NCI-H82 treated with DMSO at 0.1 percent for 48 hours (cell line): ENCODE results near the gene SC5D.

ENCODE experiments used
- DNase-seq: peaks from one replicate; lab custom pipeline; 2025; ENCODE audit not compliant: unreplicated experiment; lab: John Stamatoyannopoulos, UW

SC5D gene

DNA sequence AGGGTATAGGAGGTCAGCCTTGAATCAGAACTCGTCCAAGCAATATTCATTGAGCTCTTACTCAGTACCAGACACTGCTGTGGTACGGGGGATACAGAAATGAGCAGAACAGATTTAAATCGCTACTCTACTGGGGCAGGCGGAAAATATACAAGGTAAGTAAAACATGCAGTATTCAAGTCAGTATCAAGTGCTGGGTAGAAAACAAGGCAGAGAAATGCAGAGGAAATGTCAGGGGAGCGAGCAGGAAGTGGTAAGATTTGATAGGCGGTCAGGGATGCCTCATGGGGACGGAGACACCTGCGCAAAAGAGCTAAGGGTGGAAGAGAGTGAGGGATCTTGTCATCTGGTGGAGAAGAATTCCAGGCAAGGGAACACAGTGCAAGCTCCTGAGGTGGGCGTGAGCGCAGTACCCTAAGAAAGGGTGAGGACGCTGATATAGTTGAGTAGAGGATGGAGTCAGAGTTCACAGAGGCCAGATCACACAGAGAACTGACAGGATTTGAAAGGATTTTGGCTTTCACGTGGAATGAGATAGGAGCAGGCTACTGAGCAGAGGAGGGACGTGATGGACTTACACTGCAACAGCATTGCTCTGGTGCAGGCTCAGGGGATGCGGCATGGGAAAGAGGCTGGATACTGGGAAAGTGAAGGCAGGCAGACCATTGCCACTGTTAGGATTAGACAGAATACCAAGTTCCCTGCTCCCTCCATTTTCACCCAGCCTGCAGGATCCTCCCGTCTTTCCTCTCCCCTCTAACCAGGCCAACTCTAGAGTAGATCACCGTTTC is 35.8 kb downstream of the SC5D start:
- DNase-seq: no peak

DNA sequence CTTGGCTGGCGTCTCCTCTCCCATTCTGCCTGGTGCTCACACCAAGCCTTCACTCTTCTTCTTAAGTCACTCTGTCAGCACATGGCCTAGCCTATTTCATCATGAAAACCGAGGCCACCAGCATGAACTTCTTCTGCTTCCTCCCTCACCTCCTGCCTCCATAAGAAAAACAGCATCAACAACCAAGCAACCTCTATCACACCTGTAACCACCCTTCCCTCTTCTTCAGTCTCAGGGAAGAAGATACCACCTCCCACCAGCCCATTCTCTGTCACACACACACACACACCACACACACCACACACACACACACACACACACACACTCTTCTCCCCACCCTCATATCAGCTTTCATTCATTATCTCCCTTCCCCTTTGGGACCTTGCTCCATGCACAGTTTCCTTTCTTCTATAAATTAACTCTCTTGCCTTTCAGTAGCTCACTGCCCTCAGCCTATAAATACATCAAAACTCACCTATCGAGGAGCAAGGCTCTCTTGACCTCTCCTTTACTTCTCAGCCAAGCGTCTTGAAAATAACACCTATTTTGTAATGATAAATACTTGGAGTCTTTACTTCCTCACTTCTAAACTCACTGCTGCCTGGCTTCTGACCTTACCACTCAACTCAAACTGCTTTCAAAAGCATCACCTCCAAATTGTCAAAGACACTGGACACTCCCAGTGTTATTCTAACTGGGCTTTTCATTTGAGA is 36.6 kb downstream of the SC5D start:
- no peak for DNase-seq

DNA sequence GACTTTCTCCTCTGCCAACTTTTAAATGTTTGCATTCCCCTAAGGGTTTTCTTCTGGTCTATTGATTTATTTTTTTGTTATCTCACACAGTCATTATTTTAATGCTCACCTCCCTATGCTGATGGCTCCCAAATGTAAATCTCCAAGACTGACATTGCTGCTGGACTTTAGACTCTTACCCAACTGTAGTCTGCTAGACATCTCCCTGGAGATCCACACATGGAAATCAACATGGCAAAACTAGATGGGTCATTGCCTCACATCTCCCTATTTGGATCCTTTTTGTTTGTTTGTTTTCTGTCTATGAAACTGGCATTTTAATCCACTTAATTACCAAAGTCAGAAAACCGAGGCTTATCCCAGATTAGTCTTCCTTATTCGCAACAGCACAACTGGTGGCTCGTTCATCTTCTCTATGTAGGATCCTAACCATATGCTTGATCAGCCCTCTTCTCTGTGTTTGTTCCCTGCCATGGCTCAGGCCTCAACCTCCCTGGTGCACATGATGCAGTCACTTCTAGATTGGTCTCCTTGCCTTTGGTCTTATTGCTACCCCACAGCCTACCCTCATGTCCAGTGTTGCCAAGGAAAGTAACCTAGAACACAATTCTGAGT is 37.3 kb downstream of the SC5D start:
- DNase-seq: peak; percentile 74

DNA sequence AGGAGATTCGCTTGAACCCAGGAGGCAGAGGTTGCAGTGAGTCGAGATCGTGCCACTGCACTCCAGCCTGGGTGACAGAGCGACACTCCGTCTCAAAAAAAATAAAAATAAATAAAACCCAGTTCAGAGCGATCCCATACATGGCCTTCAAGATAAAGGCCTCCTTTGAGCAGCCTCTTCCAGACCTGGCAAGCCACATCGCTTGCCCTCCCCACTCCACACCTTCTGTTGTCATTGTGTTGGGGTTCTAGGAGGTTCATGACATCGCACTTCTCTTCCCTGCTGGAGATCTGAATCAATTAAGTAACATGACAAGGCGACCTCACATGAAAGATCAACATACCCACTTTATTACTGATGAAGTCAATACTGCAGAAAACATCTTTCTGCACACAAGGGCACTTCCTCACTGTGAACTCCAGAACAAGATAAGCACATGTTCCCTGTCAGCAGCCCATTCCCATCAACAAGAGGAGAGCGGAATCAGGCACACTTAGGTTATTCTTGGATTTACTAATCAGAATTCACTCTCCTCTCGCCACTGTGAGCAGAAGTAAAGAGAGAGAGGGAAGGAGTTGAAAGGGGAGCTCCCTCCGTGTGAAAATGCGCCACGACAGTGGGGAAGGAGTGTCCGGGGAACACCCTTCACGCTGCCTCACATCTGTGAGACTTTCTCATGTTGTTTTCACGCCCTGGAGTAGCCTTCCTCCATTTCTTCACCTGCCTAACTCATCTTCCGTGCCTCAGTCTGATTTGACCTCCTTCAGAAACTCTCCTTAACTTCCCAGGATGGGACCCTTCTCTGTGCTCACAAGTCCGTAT is 38.3 kb downstream of the SC5D start:
- DNase-seq: no peak

DNA sequence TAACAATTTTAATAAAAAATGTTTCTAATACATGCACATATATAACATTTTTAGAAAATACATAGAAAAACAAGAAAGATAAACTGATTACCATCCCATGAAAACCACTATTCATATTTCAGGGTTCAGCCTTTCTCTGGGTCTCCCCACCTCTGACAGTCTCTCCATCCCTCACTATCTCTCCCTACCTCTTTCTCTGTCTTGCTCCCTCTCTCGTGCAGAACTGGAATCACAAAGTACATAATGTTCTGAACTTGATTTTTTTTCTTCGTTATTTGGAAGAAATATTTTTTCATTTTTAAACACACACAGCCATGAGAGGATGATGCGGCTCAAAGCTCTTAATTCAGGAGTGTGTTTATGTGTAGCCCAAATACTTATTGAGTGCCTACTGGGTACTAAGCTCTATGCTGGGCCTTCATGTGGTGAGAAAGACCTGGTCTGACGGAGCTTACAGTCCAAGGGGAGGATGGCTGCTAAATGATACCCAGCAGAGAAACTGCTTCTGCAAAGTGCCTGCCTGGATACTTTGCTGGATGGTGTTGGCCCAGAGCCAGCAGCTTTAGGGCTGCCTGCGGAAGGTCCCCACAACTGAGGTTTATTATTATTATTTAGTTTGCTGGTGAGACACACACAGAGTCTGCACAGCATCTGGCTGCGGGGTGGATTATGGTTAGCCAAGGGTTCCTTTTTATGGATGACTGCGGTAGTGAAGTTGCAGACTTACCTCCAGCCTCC is 42.6 kb downstream of the SC5D start:
- no peak for DNase-seq

DNA sequence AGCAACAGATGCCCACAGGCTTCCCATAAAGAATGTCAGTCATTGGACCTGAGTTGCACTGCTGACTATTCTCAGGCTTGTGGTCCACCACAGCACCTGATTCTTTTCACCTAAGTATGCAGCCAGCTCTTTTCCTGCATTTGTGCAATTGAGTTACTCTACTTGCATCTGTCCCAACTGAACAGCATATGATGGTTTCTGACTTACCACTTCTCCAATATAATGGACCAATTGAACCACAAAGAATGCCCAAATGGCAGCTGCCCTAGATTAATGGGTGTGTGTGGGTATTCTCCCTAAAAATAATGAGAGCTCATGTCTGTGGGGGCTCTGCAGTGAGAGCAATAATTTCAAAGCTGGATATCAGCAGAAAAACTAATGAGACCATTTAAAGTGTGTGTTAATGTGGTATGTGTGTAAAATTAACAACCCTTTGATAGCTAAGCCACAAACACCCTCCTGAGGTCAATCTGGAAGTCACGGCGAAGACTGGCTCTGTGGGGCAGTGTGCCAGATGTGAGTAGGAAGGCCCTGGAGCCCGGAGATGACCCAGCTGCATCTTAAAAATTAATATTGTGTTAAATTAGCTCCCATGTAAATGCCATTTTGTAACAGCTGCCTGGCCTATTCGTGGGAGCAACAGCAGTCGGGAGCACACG is 43.8 kb downstream of the SC5D start:
- no peak for DNase-seq

DNA sequence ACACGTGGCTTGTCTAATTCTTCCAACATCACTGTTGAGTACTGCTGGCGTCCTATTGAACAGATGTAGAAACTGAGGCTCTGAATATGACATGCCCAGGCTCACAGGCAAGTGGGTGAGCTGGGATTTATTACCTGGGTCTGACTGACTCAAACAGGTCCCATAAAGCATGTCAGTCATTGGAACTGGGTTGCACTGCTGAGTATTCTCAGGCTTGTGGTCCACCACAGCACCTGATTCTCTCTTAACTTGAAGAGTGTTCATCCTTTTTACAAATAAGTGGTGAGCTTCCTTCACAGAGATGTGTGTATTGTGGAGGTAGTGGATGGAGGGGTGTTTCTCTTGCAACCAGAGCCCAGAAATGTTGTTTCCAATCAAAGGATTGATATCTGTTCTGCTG is 44.5 kb downstream of the SC5D start:
- no peak for DNase-seq

DNA sequence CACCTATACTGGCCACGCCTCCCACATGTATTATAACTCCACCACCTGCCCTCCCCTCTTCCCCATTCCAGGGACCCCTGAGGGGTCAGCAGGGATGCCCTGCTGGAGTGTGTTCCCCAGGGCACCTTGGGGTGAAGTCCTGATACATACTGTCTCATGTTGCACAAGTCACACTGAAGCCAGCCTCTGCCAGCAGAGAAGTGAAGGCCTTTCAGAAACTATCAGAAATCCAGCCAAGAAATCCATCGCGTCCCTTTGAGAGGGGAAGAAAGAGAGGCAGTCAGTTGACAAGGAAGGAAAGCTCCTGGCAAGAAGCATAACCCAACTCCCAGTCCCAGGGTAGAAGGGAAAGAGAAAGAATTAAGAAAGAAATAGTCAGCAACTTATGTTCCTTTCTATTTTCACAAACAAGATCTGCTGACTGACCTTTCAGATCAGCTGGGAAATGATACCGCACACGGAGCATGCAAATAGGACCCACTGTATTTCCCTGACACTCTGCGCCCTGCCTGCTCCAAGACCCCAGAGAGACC is 45.2 kb downstream of the SC5D start:
- DNase-seq: no peak

DNA sequence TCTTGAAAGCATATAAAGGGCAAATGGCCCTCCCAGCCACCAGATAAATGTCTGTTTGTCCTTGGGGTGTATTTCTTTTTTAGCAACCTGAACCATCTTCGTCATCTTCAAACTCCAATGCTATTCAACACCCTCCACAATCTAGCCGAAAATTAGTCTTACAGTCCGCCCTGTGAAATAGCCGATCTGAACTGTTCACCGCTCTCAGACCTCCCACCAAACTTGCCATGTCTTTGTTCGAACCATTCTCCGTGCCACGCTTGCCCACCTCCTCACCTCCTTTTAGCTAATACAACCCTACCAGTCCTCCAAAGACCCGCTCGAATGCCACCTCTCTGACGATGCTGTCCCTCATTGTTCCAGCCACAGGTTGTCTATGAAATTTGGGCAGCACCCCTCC is 46.0 kb downstream of the SC5D start:
- no peak for DNase-seq

DNA sequence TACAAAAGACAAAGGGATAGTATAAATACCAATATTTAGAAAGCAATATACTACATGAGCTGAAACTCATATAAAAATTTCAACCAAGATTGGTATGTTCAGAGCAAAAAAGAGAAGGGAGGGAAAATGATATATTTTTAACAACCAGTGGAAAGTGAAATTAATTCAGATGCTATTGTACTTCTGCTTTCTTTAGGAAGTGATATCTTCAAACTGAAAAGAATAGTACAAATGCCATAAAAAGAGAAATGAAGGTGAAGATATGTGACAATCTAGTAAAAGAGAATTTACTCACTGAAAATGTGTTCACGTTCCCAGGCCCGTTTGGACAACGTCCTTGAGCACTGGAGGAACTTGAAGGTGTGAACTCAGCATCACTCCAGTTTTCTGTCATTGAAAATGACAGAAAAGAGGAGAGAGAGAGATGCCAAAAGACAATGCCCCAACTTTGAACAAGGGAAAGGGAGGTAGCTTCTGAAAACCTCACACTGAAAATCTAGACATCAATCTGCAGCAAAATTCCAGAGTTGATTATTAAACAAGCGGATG is 47.5 kb downstream of the SC5D start:
- DNase-seq: no peak

DNA sequence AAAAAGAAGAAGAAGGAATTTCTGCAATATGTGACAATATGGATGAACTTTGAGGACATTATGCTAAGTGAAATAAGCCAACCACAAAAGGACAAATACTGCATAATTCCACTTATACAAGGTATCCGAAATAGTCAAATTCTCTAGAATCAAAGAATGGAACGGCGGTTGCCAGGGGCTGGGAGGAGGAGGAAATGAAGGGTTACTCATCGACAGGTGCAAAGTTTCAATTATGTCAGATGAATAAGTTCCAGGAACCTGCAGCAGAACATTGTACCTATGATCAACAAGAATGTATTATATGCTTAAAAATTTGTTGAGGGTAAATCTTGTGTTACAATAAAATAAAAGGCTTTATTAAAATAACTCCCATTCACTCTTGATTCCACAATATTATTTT is 49.0 kb downstream of the SC5D start:
- DNase-seq: no peak

DNA sequence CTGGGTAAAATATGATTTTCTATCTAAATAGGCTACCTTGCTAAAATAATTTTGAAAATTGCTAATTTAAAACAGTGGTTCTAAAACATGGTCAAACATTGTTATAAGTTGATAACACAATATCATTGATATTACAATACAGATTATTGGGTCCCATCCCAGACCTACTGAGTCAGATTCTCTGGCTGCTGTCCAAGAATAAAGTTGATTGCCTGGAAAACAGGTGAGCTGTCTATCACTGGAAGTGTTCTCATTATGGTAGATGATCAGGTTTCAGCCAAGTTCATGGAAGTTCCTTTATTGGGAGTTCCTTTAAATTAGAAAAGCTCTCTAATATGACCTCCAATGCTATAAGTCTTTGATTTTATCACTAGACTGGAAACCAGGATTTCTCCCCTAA is 52.3 kb downstream of the SC5D start:
- DNase-seq: no peak

DNA sequence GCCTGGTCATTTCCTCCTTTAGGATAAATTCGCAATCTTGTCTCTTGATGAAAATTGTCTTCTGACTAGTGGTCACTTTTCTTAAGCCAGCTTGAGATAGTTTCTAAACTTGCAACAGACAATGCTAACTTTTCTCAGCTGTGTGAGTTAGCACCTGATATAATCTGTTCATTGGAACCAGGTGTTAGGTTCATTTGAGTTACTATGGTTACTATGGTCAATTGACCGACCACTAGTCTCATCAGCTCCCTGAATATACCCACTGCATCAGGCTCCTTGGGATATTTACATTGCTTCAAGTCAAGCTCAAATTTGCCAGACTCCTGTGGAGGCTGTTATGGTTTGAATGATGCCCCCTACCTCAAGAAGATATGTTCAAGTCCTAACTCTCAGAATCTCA is 54.5 kb downstream of the SC5D start:
- no peak for DNase-seq

DNA sequence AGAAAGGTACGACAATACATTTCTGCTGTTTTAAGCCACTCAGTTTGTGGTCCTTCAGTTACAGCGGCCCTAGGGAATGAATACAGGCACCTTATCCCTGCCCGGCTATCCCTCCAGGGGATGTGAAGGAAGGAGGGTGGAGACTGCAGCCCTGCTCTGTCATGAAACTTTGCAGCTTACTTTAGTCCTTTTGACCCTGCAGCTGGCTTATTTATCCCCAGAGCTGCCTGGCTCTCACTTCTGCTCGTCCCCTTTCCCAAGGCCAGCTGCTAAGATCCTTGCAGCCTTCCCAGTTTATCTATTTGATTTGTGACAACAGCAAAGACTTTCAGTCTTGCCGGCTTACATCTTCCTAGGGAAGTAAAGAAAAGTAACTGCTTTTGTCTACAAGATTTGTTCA is 55.2 kb downstream of the SC5D start:
- no peak for DNase-seq

DNA sequence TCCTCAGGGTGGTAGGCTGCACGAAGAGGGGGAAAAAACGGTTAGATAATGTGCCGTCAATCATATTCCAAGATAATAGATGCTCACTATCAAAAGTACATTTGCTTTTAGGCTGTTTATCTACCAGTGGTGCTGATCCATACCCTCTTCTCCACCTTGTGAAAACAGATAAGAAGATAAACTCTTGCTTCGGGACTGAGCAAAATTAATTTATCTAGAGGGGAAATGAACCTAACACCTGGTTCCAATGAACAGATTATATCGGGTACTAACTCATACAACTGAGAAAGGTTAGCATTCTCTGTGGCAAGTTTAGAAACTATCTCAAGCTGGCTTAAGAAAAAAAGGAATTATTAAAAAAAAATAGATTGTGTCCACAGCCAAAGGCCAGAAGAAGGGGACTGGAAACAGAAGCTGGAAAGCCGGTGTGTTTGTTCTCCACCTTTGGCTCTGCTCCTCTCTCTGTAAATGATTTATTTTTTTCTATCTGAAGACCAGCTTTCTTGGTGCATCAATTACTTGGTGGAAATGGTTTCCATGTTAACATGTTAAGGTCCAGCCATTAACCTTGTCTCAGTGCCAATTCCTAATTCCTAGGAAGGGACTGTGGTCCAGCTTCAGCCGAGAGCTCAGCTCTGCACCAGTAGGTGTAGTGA is 55.8 kb downstream of the SC5D start:
- no peak for DNase-seq

DNA sequence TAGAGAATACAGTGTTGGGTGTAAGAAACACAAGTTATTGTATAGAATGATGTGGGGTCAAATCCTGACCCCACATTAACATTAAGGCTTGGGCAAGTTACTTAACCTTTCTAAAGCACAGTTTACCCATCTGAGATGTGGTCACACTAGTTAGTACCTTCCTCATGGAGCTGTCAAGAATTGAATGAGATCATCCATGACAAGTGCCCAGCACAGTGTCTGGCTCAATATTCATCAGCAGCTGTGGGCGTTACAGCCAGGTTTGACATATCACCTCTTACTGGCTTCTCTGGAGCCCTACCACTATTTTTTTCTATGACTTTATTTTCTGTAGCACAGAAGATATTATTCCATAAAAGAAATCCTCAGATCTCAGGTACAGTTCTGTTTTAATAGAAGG is 57.2 kb downstream of the SC5D start:
- DNase-seq: no peak

DNA sequence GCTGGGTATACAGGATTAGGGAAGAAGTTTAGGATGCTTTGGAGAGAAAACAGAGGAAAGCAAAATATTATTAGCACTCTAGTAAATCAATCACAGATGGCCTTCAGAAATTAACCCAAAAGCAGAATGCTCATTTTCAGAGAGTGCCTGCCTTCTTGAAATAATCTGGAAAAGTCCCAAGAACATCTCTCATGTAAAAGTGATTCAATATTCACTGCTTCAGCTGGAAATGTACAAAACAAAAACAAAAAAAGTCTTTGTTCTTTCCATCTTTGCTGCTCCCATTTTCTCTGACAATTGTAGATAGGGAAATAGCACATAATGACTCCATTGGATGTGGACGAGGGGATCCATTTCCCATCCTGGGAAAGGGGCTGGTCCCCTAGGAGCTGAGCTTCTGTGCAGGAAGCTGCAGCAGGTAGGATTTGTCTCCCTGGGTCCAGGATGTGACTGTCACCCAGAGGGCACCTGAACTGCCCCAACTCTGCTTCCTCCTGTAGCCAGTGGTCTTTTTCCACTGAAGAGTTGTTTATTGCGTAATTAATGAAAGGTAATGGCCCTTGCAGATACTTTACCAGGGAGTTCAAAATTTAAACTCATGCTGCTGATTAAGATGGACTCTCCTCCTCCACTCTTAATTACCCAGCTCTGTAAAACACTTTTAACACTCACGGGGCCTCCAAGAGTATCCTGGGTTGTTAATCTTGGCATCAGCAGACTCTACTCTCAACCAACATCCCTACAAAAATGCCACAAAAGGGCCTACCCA is 57.9 kb downstream of the SC5D start:
- no peak for DNase-seq

DNA sequence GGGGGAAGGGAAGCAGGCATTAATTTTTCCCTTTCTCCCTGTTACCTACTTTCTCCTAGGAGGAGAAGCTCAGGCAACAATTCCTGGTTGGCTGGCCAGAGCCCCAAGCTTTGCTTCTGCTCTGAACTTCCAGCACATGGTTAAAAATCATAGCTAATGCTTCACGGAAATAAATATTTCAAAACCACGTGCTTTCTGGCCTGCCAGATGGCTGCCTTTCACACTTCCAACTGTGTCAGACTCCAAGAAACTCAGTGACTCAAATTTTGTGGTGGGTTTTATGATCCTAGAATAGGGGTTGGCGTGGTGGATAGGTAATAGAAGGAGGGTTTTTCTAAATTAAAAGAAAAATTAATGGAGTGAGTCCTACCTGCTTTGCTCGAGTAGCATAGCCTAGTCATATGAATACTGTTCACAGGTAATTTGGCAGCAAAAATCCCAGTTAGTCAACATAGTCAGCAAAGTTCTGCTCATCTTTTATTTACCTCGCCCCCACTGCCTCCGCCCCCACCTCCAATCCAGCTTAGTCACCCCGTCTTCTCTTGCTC is 58.6 kb downstream of the SC5D start:
- no peak for DNase-seq
